Smooth muscle cell (in vitro differentiated cells): ENCODE measurements around the gene SMOC1. TPM values are rescaled to one million over a fixed set of nuclear protein-coding genes. Genes with fewer than 3 reads are reported as not detected.
"Not testable (repeated sequence)": the region's sequence is repeated elsewhere in the genome, so short reads cannot be mapped to it uniquely, and the experiment has no call there.

Experiments
- DNase-seq: peaks from one replicate; lab custom pipeline; 2025; ENCODE audit not compliant: unreplicated experiment; lab: John Stamatoyannopoulos, UW
- H2AFZ ChIP-seq: fragments of 200-600 bp; sonication (generic); 2 replicates; pipeline ENCODE4 v1.6.0; 2016; ENCODE audit warnings: antibody characterized with exemption, low read depth, mild to moderate bottlenecking
- H3F3A ChIP-seq: fragments of 200-600 bp; sonication (generic); 2 replicates; pipeline ENCODE4 v1.6.0; 2017; ENCODE audit warnings: antibody characterized with exemption, low read depth
- H3K27ac ChIP-seq: fragments of 200-600 bp; sonication (generic); 2 replicates; pipeline ENCODE4 v1.5.1; 2016; ENCODE audit warnings: low read depth, mild to moderate bottlenecking
- H3K27me3 ChIP-seq: fragments of 200-600 bp; sonication (generic); 2 replicates; pipeline ENCODE4 v1.6.1; 2016; ENCODE audit warnings: low read depth, mild to moderate bottlenecking
- H3K36me3 ChIP-seq: fragments of 200-600 bp; sonication (generic); 2 replicates; pipeline ENCODE4 v1.5.1; 2016; ENCODE audit warnings: low read depth
- H3K4me1 ChIP-seq: fragments of 200-600 bp; sonication (generic); 2 replicates; pipeline ENCODE4 v1.5.1; 2016; ENCODE audit warnings: low read depth
- H3K4me2 ChIP-seq: fragments of 200-600 bp; sonication (generic); 2 replicates; pipeline ENCODE4 v1.6.0; 2016; ENCODE audit warnings: mild to moderate bottlenecking
- H3K4me3 ChIP-seq: fragments of 200-600 bp; sonication (generic); 2 replicates; pipeline ENCODE4 v1.5.1; 2016; ENCODE audit warnings: mild to moderate bottlenecking
- H3K79me2 ChIP-seq: fragments of 200-600 bp; sonication (generic); 2 replicates; pipeline ENCODE4 v1.6.0; 2016; ENCODE audit warnings: low read depth, mild to moderate bottlenecking
- H3K9ac ChIP-seq: fragments of 200-600 bp; sonication (generic); 2 replicates; pipeline ENCODE4 v1.6.0; 2016; ENCODE audit warnings: low read depth
- H3K9me3 ChIP-seq: fragments of 200-600 bp; sonication (generic); replicated peaks from 2 replicates; pipeline ENCODE4 v1.5.1; 2016; ENCODE audit warnings: low read depth
- H4K20me1 ChIP-seq: fragments of 200-600 bp; sonication (generic); 2 replicates; pipeline ENCODE4 v1.6.0; 2016; ENCODE audit warnings: low read depth
- CTCF ChIP-seq: fragments of 200-600 bp; sonication (generic); IDR thresholded peaks from 2 replicates; pipeline ENCODE4 v1.5.1; 2017; ENCODE audit warnings: borderline replicate concordance, mild to moderate bottlenecking, antibody characterized with exemption; ENCODE audit not compliant: insufficient read depth, poor library complexity, severe bottlenecking
- WGBS: methylation state at CpG from one replicate; pipeline ENCODE4 v1.1.7; 2016; ENCODE audit warnings: low lambda C conversion rate; 5-methylcytosine and 5-hydroxymethylcytosine counted together
- polyA plus RNA-seq: library from polyadenylated mRNA; unstranded; fragments of >200 nt; fragmentation: Nextera tagmentation; extraction: Ambion mirVana; gene quantifications from 2 replicates; pipeline ENCODE4 v1.2.1, GENCODE V29; 2016
- total RNA-seq: library from RNA; depleted of rRNA; stranded (reverse); fragments of >200 nt; gene quantifications from 2 replicates; pipeline ENCODE4 v1.2.3, GENCODE V29; 2014

The SMOC1 gene
- total and polyA plus RNA-seq, 2 experiments from 2014 or later: 1.6 to 6.3 TPM

GRCh38 chr14:69900603-69901002 is 21.4 kb downstream of the SMOC1 start:
- H4K20me1 ChIP-seq: no peaks in the 10 kb centered on the region
- H3K4me3 ChIP-seq: no peak overlapping the region
- H3K4me2 ChIP-seq: no peak overlapping the region
- H3K9ac ChIP-seq: no peak overlapping the region
- DNase-seq: no peak
- H3K27me3 ChIP-seq: no peaks in the 10 kb centered on the region
- no peaks in the 10 kb centered on the region for H3K4me1 ChIP-seq
- no peaks in the 10 kb centered on the region for H3K9me3 ChIP-seq
- H3K27ac ChIP-seq: no peak overlapping the region
- TF ChIP-seq CTCF: no peak
- no peaks in the 10 kb centered on the region for H3K79me2 ChIP-seq
- no peaks in the 10 kb centered on the region for H3F3A ChIP-seq
- no peak overlapping the region for H2AFZ ChIP-seq
- 82% methylated on average over 1 of the region's 1 CpG for WGBS
- no peaks in the 10 kb centered on the region for H3K36me3 ChIP-seq

- H2AFZ ChIP-seq: no peak overlapping the region
- H3K79me2 ChIP-seq: no peaks in the 10 kb centered on the region
- H3K4me1 ChIP-seq: no peaks in the 10 kb centered on the region
- no peaks in the 10 kb centered on the region for H3K36me3 ChIP-seq
- 86% methylated on average over 1 of the region's 1 CpG for WGBS
- no peak for DNase-seq
- no peaks in the 10 kb centered on the region for H3F3A ChIP-seq
- H4K20me1 ChIP-seq: no peaks in the 10 kb centered on the region
- no peak overlapping the region for H3K4me2 ChIP-seq
- no peaks in the 10 kb centered on the region for H3K9me3 ChIP-seq
- H3K27me3 ChIP-seq: no peaks in the 10 kb centered on the region
- no peak for TF ChIP-seq CTCF
- no peak overlapping the region for H3K9ac ChIP-seq
- no peak overlapping the region for H3K4me3 ChIP-seq
- H3K27ac ChIP-seq: no peak overlapping the region
Observed at GRCh38 chr14:69901113-69901951, 22.1 kb downstream of the SMOC1 start.

GRCh38 chr14:69903046-69903445 is 23.8 kb downstream of the SMOC1 start:
- H3K9me3 ChIP-seq, H3K36me3 ChIP-seq, H3K9ac ChIP-seq, H3K4me2 ChIP-seq, H3K79me2 ChIP-seq, H3F3A ChIP-seq, H4K20me1 ChIP-seq, H3K27me3 ChIP-seq, H3K27ac ChIP-seq, DNase-seq, H2AFZ ChIP-seq, H3K4me3 ChIP-seq, H3K4me1 ChIP-seq: not testable (repeated sequence)
- WGBS: 97% methylated on average over 27 of the region's 29 CpGs

GRCh38 chr14:69904246-69904645 is 25.0 kb downstream of the SMOC1 start:
- no peak for TF ChIP-seq CTCF
- Histone ChIP-seq H3K27me3 (no peaks in the 10 kb centered on the region), H2AFZ (no peak overlapping the region), H3K4me3 (no peak overlapping the region), H3K9me3 (no peaks in the 10 kb centered on the region), H3K79me2 (no peaks in the 10 kb centered on the region), H3K27ac (no peak overlapping the region), H3K9ac (no peak overlapping the region), H3F3A (no peaks in the 10 kb centered on the region), H3K4me2 (no peak overlapping the region), H3K36me3 (no peaks in the 10 kb centered on the region), H3K4me1 (peaks cover 2% of the 10 kb centered on the region), H4K20me1 (no peaks in the 10 kb centered on the region)
- WGBS: 95% methylated on average over 1 of the region's 1 CpG
- DNase-seq: no peak
